ENCODE measurements around the gene POLG2.

POLG2 gene

DNA sequence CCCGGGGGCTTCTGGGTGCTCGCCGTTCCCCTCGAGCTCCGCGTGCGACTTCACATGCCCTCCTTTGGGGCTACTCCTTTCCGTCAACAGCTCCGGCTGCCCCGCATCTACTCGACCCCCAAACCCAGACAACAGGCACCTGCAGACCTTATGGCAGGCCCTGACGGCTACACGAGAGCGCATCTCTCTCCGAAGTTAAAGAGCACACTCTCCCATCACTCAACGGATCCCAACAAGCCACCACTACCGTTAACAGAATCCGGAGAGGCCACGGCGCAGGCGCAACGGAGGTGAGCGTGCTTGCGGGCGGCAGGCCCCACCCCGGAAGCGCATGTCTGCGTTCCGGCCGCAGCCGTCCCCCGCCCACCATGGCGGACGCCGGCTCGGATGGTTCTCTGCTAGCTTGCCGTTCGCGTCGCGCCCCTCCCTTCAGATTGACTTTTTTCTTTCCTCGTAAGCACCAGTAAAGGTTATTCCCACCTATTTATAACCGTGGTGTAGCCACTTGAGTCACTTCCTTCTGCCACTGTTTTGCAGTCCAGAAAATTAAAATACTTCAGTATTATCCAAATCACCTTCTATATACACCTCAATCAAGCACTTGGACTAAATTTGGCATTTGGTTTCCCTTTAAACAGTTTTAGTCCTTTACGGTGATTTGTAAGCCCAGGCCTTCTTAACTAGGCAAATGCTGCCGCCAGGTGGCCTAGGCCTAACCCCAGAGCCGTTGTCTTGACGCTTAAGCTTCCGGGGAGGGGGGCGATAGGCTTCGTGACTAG lies at the start of gene POLG2:
Gene POLG2, minus strand, starts transcription at position 269 of the 779 bp plus-strand sequence. Its CDS starts 86 bp downstream, at position 183.
- DNase-seq (ENCODE audit: low read depth), result peak; percentile 89

DNA sequence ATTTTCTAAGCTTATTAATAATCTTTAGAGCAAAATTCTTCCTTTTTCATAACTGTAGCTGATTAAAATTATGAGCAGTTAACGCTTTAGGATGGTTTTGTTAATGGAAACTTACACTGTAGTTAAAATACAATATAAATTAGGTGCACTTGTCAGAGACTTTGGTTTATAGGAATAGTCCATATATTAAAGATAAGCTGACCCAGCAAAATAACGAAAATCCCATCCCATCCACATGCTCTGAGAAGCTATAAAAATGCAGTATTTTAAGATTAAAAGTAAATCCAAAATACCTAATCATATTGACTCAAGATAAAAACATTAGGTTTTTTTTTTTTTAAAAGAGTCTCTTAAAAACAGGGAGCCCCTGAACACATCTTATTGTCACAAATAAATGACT lies 47.9 kb upstream of the POLG2 start:
- DNase-seq (ENCODE audit: low read depth), result no peak

- no peak for DNase-seq (ENCODE audit: low read depth)
Observed at GRCh38 chr17:64540118-64540776, 43.4 kb upstream of the POLG2 start.

DNA sequence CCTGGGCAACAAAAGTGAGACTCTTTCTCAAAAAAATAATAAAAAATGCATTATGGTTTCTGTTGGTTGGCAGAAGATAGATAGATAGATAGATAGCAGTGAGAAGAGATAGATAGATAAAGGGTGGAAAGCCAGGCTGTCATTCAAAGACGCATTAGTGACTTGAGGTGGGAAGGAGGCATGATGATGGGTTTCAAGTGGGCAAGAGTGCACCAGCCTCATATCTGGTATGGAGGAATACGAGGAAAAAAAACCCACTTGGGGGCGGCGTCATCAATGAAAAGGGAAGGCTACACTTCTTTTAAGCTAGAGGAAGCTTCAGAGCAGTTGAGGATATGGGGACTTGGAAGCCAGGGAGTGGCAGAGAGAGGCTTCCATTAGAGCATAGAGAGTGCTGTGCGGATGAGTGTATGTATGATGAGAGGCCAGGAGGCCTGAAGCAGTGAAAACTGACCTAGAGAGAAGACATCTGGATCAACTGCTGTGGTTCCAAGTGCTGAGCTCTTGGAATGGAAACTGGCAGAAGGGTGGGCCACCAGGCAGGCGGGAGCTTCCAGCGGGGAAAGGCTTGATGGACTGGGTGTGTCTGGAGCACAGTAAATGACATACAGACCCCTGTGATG lies 41.8 kb upstream of the POLG2 start:
- no peak for DNase-seq (ENCODE audit: low read depth)

DNA sequence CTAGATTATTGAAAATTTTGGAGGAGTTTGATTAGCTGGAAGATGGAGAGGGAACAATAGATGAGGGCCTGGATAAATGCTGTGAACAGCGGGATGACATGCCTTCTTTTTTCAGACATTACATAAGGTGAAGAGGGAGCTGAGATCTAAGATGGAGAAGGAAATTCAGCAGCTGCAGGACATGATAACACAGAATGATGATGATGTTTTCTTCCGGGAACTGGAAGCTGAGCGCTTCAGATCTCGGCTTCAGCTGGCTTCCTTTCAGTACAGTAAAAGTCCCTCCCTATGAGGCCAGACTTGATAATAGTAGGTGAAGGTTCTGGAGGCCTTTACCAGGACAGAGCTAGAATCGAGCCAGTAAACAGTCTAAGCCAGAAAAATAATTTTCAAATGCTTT lies 40.6 kb upstream of the POLG2 start:
- no peak for DNase-seq (ENCODE audit: low read depth)

GRCh38 chr17:64536913-64537312 lies 40.1 kb upstream of the POLG2 start:
- DNase-seq (ENCODE audit: low read depth), result no peak

DNA sequence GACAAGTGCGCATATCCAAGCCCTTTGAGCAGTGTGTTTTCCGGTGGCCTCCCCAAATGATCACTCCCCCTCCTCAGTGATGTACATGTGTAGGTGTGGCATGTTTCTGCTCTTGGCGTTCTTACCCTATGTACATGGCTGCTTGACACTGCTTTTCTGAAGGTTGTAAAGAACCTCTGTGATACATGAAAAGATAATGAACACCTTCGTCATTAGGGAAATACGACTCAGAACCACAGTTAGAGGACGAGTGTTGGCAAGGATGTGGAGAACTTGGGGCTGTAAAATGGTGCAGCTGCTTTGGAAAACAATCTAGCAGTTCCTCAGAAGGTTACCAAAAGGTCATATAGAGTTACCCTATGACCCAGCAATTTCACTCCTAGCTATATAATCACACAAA lies 38.5 kb upstream of the POLG2 start:
- no peak for DNase-seq (ENCODE audit: low read depth)

DNA sequence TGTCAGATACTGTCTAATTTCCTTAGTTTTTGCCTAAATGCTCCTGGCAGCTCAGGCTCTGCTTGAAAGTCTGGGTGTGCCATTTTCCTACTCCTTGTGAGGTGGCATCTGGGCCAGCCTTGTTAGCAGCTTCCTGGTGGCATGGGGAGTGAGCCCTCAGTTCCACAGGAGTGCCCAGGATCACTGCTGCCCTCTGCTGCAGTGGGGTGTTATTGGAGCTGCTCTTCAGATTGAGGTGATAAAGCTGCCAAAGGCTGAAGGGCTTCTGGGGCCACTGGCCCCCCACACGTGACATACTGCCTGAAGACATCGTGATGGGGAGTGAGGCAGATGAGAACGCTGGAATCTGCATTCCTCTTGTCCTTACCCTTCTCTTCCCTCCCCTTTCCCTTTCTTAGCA lies 37.3 kb upstream of the POLG2 start:
- DNase-seq (ENCODE audit: low read depth), result peak; percentile 7

DNA sequence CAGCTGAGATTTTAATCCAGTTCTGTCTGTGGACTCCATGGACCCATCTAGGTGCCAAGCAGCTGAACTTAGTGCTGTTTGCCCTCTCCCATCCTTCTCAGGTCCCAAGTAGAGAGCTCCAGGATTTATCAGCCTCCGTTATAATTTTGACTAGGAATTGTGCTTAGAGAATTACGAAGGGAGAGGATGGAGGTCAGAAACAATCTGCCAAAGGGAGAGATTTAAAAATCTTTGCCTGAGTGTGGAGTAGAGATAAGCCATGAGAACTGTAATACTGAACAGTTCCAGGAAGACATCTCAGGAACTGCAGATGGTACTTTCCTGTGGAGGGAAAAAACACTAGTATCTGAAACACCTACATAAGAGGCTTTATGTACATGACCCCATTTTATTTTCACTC lies 36.9 kb upstream of the POLG2 start:
- DNase-seq (ENCODE audit: low read depth), result no peak

DNA sequence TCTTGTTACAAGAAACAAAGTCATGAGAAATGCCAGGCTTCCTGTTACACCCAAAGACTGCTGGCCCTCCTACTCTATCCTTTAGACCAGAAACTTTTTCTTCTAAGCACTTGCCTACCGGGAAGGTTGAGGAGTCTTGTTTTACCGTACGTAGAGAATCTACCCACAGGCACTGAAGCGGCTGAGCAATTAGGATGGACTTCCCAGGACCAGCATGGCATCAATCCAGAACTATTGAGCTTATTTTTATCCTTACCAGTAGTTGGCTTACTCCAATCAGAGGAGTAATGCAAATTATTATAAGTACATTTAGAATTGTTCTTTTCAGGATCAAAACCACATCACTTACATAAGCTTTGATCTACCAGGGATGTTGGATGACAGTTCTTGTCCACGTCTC lies 35.6 kb upstream of the POLG2 start:
- no peak for DNase-seq (ENCODE audit: low read depth)

DNA sequence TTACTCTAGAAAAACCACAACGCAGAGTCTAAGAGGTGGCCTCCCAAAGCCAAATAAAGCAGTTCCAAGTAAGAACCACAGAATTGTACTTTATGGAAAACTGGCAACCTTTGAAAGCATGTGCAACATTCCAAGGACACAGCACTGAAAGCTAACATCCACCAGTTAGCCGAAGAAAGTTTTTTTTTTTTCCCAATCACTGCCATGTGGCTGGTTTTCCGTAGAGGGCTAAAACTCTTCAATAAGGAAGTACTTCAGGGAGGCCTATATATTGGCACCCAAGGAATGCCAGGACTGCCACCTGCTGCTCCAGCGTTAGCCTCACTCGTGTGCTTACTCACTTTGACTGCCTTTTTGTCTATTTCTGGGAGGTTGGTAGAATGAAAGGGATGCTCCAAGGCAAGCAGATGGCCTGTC lies 35.1 kb upstream of the POLG2 start:
- DNase-seq (ENCODE audit: low read depth), result no peak

- DNase-seq (ENCODE audit: low read depth), result no peak
Observed at GRCh38 chr17:64529221-64529620, 32.4 kb upstream of the POLG2 start.

GRCh38 chr17:64527914-64528313 lies 31.1 kb upstream of the POLG2 start:
- no peak for DNase-seq (ENCODE audit: low read depth)

- DNase-seq (ENCODE audit: low read depth), result no peak
Observed at GRCh38 chr17:64520359-64520758, 23.5 kb upstream of the POLG2 start.

- no peak for DNase-seq (ENCODE audit: low read depth)
Observed at GRCh38 chr17:64519601-64520000, 22.7 kb upstream of the POLG2 start.

DNA sequence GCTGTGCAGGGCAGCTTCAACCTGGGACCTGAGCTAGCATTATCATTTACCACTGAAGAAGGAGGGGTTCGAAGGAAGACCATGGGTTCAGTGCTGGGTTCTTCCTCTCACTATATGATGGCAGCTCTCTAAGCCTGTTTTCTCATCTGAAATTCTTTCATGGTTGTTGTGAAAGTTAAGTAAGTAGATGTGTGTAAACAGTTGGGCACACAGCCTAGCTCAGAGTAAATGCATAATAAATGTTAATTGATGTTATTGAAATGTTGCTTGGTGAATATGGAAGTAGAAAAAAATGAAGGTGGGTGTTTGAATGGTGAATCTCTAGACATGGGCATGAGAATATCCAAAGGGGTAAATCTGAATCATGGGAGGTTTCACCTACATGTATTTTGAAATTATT lies 19.0 kb upstream of the POLG2 start:
- no peak for DNase-seq (ENCODE audit: low read depth)

- DNase-seq (ENCODE audit: low read depth), result no peak
Observed at GRCh38 chr17:64515419-64515818, 18.6 kb upstream of the POLG2 start.

GRCh38 chr17:64509179-64509578 lies 12.3 kb upstream of the POLG2 start:
- no peak for DNase-seq (ENCODE audit: low read depth)

GRCh38 chr17:64508683-64509082 lies 11.8 kb upstream of the POLG2 start:
- no peak for DNase-seq (ENCODE audit: low read depth)

DNA sequence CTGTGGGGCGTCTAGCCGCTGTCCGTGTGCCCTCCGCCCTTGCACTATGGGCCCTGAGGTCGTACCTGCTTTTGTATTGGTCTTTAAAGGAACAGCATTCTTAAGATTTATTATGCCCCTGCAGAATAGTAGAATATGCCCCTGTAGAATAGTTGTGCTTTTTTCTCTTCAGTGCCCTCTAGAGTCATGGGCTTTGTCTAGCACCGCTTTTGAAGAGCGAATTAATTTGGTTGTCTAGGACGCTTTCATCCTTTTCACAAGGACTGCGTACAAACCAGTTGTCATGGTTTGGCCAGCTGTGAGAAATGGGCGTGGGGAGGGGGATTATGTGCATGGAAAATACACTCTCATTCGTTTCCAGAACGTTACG lies 10.5 kb upstream of the POLG2 start:
- DNase-seq (ENCODE audit: low read depth), result peak; percentile 78

- DNase-seq (ENCODE audit: low read depth), result peak; percentile 98
Observed at GRCh38 chr17:64506576-64507412, 9.9 kb upstream of the POLG2 start, which contains the start of gene CEP95. TSS of gene CEP95 (plus strand) at chr17:64506977. CDS start at chr17:64507098, 121 bp downstream.

DNA sequence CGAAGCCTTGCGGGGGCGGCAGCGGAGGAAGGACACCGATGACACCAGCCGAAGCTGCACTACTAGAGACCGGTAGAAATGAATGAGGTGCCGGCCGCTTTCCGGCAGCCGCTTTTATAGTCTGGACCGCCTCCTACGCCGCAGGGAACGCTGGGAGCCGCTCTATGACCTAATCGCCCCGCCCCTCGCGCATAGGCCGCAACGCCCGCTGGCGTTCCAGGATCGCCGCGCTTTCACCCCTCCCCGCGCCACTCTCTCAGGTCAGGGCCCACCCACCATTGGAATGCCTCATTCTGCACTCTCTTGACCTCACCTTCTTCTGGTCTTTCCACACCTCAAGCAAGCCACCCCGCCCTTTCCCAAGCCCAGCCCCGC lies 9.3 kb upstream of the POLG2 start, which contains the start of gene DDX5:
Gene DDX5, minus strand, starts transcription at position 89 of the 375 bp plus-strand sequence. CDS start 170 bp downstream, outside the sequence.
- DNase-seq (ENCODE audit: low read depth), result no peak
